GM12878 (cell line): ENCODE results near the gene CFAP45. TPM values are rescaled to one million over a fixed set of nuclear protein-coding genes. Genes with fewer than 3 reads are reported as not detected.
A peak's percentile ranks its signal among the peaks of the same experiment; 100 is the strongest.

ENCODE experiments used
- ATF2 ChIP-seq: IDR thresholded peaks from 2 replicates; pipeline ENCODE4 v1.6.1; 2012; ENCODE audit warnings: low read length, inconsistent platforms
- CEBPB ChIP-seq, 2 experiments: fragments of 150-350 bp in 1 of 2; IDR thresholded peaks; 2 replicates each; pipeline ENCODE4 v1.6.1; 2012 to 2014; ENCODE audit warnings: low read depth in 2 of 2, low read length in 2 of 2, borderline replicate concordance in 1 of 2, inconsistent platforms in 1 of 2
- CHD2 ChIP-seq: IDR thresholded peaks from 2 replicates; pipeline ENCODE4 v1.6.1; 2011; ENCODE audit warnings: low read depth, low read length, improper control_type of control experiment, borderline replicate concordance
- EP300 ChIP-seq, 2 experiments: fragments of 150-350 bp in 1 of 2; IDR thresholded peaks; 2 replicates each; pipeline ENCODE4 v1.6.1; 2011 to 2012; ENCODE audit warnings: low read depth in 2 of 2, low read length in 2 of 2, borderline replicate concordance in 1 of 2, improper control_type of control experiment in 1 of 2, inconsistent platforms in 1 of 2; ENCODE audit not compliant: control insufficient read depth in 1 of 2
- FOS ChIP-seq: IDR thresholded peaks from 3 replicates; pipeline ENCODE4 v1.6.1; 2011; ENCODE audit warnings: borderline replicate concordance; ENCODE audit not compliant: insufficient read length; ENCODE audit errors: extremely low read depth
- KAT2A ChIP-seq: conservative IDR thresholded peaks from 2 replicates; pipeline ENCODE4 v1.6.1; 2011; ENCODE audit warnings: low read depth, low read length; ENCODE audit not compliant: control insufficient read depth
- KDM1A ChIP-seq: fragments of 200-600 bp; sonication (generic); IDR thresholded peaks from 2 replicates; pipeline ENCODE4 v1.6.1; 2016; ENCODE audit warnings: borderline replicate concordance
- MXI1 ChIP-seq: fragments of 150-350 bp; IDR thresholded peaks from 2 replicates; pipeline ENCODE4 v1.6.1; 2011; ENCODE audit warnings: low read depth, mild to moderate bottlenecking, inconsistent platforms, low read length, improper control_type of control experiment
- MYC ChIP-seq: IDR thresholded peaks from 2 replicates; pipeline ENCODE4 v1.6.1; 2011; ENCODE audit warnings: mild to moderate bottlenecking, low read length, moderate library complexity, inconsistent platforms; ENCODE audit not compliant: insufficient read depth, insufficient replicate concordance, insufficient read length, severe bottlenecking
- NBN ChIP-seq: fragments of 450-650 bp; IDR thresholded peaks from 2 replicates; pipeline ENCODE4 v1.6.1; 2016
- NFXL1 ChIP-seq: fragments of 450-650 bp; IDR thresholded peaks from 2 replicates; pipeline ENCODE4 v1.6.1; 2017; ENCODE audit warnings: antibody characterized with exemption, mild to moderate bottlenecking, borderline replicate concordance
- NR2F1 ChIP-seq: fragments of 450-650 bp; conservative IDR thresholded peaks from 2 replicates; pipeline ENCODE4 v1.6.1; 2017; ENCODE audit warnings: mild to moderate bottlenecking
- RUNX3 ChIP-seq: IDR thresholded peaks from 2 replicates; pipeline ENCODE4 v1.6.1; 2012; ENCODE audit warnings: low read length, inconsistent platforms
- SIN3A ChIP-seq: IDR thresholded peaks from 2 replicates; pipeline ENCODE4 v1.6.1; 2012; ENCODE audit warnings: low read depth, low read length, improper control_type of control experiment
- ZNF274 ChIP-seq: IDR thresholded peaks from one replicate; pipeline ENCODE4 v1.8.0; 2011; ENCODE audit not compliant: insufficient read length, insufficient read depth
- polyA plus RNA-seq, 11 experiments: library from polyadenylated mRNA; depleted of rRNA in 4 of 11; unstranded in 6 of 11; stranded (reverse) in 5 of 11; fragments of >200 nt; fragmentation: Nextera tagmentation in 4 of 11; fragmentation: Illumina TruSeq in 1 of 11; extraction: Ambion mirVana in 4 of 11; extraction: Trizol in 1 of 11; gene quantifications; 1 replicate in 1 of 11; 2 replicates in 10 of 11; pipeline versions ENCODE4 v1.2.1 to v1.2.3, GENCODE V29; 2011 to 2016; ENCODE audit warnings: inconsistent platforms in 2 of 11, missing spikeins in 2 of 11, low read depth in 1 of 11
- total RNA-seq, 4 experiments: library from RNA; depleted of rRNA in 3 of 4; stranded (reverse); fragments of >200 nt in 3 of 4; fragmentation: Illumina TruSeq in 1 of 4; extraction: Trizol in 1 of 4; gene quantifications; 2 replicates each; pipeline versions ENCODE4 v1.2.1 to v1.2.3, GENCODE V29; 2013 to 2021
- TF ChIP-seq, protein P1 (sequence below): fragments of 450-650 bp; IDR thresholded peaks from 2 replicates; pipeline ENCODE4 v1.6.1; 2017; ENCODE audit warnings: mild to moderate bottlenecking, low read depth, inconsistent platforms; ENCODE audit not compliant: poor library complexity, severe bottlenecking
- TF ChIP-seq, protein P2 (sequence below): fragments of 450-650 bp; IDR thresholded peaks from 2 replicates; pipeline ENCODE4 v1.6.1; 2017; ENCODE audit warnings: mild to moderate bottlenecking, moderate library complexity

Gene CFAP45
- total and polyA plus RNA-seq, 10 of the 15 experiments (the other 5 are each of a cell fraction or from before 2014, with no cell fraction given) = 0.43 to 0.91 (median 0.67) TPM

- TF ChIP-seq NFXL1 = no peak; the same call in 1 of the 2 replicates
- no peak for TF ChIP-seq FOS
- peak; percentile 52 for TF ChIP-seq MXI1
- no peak for TF ChIP-seq EP300 (IDR thresholded peaks at IDR 0.05; ENCODE audit: borderline replicate concordance in 1 of 2, control insufficient read depth in 1 of 2, low read depth in 2 of 2, low read length in 2 of 2)
- TF ChIP-seq CEBPB (IDR thresholded peaks at IDR 0.05; ENCODE audit: borderline replicate concordance in 1 of 2, low read depth in 2 of 2, low read length in 2 of 2) = no peak
- no peak for TF ChIP-seq KAT2A
- TF ChIP-seq, protein P1, sequence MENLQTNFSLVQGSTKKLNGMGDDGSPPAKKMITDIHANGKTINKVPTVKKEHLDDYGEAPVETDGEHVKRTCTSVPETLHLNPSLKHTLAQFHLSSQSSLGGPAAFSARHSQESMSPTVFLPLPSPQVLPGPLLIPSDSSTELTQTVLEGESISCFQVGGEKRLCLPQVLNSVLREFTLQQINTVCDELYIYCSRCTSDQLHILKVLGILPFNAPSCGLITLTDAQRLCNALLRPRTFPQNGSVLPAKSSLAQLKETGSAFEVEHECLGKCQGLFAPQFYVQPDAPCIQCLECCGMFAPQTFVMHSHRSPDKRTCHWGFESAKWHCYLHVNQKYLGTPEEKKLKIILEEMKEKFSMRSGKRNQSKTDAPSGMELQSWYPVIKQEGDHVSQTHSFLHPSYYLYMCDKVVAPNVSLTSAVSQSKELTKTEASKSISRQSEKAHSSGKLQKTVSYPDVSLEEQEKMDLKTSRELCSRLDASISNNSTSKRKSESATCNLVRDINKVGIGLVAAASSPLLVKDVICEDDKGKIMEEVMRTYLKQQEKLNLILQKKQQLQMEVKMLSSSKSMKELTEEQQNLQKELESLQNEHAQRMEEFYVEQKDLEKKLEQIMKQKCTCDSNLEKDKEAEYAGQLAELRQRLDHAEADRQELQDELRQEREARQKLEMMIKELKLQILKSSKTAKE = no peak
- no peak for TF ChIP-seq ATF2
- no peak for TF ChIP-seq SIN3A
- TF ChIP-seq RUNX3 = no peak
- 0 out of 2 replicates have a peak, but pooled peaks have one; percentile 48 for TF ChIP-seq NBN
- TF ChIP-seq CHD2 = 0 out of 2 replicates have a peak, but pooled peaks have one; percentile 34
- peak; percentile 80 for TF ChIP-seq NR2F1
- peak; percentile 68 for TF ChIP-seq MYC
- TF ChIP-seq, protein P2, sequence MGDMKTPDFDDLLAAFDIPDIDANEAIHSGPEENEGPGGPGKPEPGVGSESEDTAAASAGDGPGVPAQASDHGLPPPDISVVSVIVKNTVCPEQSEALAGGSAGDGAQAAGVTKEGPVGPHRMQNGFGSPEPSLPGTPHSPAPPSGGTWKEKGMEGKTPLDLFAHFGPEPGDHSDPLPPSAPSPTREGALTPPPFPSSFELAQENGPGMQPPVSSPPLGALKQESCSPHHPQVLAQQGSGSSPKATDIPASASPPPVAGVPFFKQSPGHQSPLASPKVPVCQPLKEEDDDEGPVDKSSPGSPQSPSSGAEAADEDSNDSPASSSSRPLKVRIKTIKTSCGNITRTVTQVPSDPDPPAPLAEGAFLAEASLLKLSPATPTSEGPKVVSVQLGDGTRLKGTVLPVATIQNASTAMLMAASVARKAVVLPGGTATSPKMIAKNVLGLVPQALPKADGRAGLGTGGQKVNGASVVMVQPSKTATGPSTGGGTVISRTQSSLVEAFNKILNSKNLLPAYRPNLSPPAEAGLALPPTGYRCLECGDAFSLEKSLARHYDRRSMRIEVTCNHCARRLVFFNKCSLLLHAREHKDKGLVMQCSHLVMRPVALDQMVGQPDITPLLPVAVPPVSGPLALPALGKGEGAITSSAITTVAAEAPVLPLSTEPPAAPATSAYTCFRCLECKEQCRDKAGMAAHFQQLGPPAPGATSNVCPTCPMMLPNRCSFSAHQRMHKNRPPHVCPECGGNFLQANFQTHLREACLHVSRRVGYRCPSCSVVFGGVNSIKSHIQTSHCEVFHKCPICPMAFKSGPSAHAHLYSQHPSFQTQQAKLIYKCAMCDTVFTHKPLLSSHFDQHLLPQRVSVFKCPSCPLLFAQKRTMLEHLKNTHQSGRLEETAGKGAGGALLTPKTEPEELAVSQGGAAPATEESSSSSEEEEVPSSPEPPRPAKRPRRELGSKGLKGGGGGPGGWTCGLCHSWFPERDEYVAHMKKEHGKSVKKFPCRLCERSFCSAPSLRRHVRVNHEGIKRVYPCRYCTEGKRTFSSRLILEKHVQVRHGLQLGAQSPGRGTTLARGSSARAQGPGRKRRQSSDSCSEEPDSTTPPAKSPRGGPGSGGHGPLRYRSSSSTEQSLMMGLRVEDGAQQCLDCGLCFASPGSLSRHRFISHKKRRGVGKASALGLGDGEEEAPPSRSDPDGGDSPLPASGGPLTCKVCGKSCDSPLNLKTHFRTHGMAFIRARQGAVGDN = peak; percentile 54
- TF ChIP-seq ZNF274 = no peak
- TF ChIP-seq KDM1A = no peak
Measured at GRCh38 chr1:159924791-159925718, 25.1 kb upstream of the CFAP45 start, which contains the start of gene TAGLN2 (continued).
